Amniotic stem cell (primary cell): ENCODE results near the gene DCLK2.
"Not testable (repeated sequence)": the region's sequence is repeated elsewhere in the genome, so short reads cannot be mapped to it uniquely, and the experiment has no call there.

Experiments used
- DNase-seq: peaks from one replicate; lab custom pipeline; 2025; lab: John Stamatoyannopoulos, UW

The DCLK2 gene

GRCh38 chr4:150152766-150153165 lies 74.5 kb downstream of the DCLK2 start:
- no peak for DNase-seq

- no peak for DNase-seq
These were observed 77.1 kb downstream of the DCLK2 start for GRCh38 chr4:150155391-150155790.

GRCh38 chr4:150156543-150156942 lies 78.3 kb downstream of the DCLK2 start:
- DNase-seq, result no peak

GRCh38 chr4:150158041-150158440 lies 79.8 kb downstream of the DCLK2 start:
- DNase-seq, result no peak

- no peak for DNase-seq
These were observed 82.2 kb downstream of the DCLK2 start for GRCh38 chr4:150160473-150160872.

GRCh38 chr4:150161109-150161508 lies 82.9 kb downstream of the DCLK2 start:
- DNase-seq, result no peak

- DNase-seq, result not testable (repeated sequence)
These were observed 83.8 kb downstream of the DCLK2 start for GRCh38 chr4:150162020-150162419.

GRCh38 chr4:150164055-150164454 lies 85.8 kb downstream of the DCLK2 start:
- DNase-seq, result no peak

- no peak for DNase-seq
These were observed 86.8 kb downstream of the DCLK2 start for GRCh38 chr4:150164956-150165629.

GRCh38 chr4:150167054-150167453 lies 88.8 kb downstream of the DCLK2 start:
- DNase-seq, result no peak

- no peak for DNase-seq
These were observed 95.2 kb downstream of the DCLK2 start for GRCh38 chr4:150173432-150173861.

- DNase-seq, result no peak
These were observed 95.7 kb downstream of the DCLK2 start for GRCh38 chr4:150173982-150174398.

GRCh38 chr4:150176547-150176946 lies 98.3 kb downstream of the DCLK2 start:
- DNase-seq, result no peak

- DNase-seq, result no peak
These were observed 99.9 kb downstream of the DCLK2 start for GRCh38 chr4:150178161-150178560.

GRCh38 chr4:150181536-150181935 lies 103.3 kb downstream of the DCLK2 start:
- no peak for DNase-seq

- no peak for DNase-seq
These were observed 104.5 kb downstream of the DCLK2 start for GRCh38 chr4:150182794-150183193.

- DNase-seq, result not testable (repeated sequence)
These were observed 106.8 kb downstream of the DCLK2 start for GRCh38 chr4:150185033-150185432.

GRCh38 chr4:150192986-150193385 lies 114.7 kb downstream of the DCLK2 start:
- no peak for DNase-seq

GRCh38 chr4:150197256-150197655 lies 119.0 kb downstream of the DCLK2 start:
- not testable (repeated sequence) for DNase-seq

- DNase-seq, result no peak
These were observed 120.8 kb downstream of the DCLK2 start for GRCh38 chr4:150199056-150199455.

- DNase-seq, result no peak
These were observed 126.8 kb downstream of the DCLK2 start for GRCh38 chr4:150205016-150205415.

GRCh38 chr4:150206265-150206664 lies 128.0 kb downstream of the DCLK2 start:
- no peak for DNase-seq

GRCh38 chr4:150206954-150207353 lies 128.7 kb downstream of the DCLK2 start:
- no peak for DNase-seq

GRCh38 chr4:150207871-150208270 lies 129.6 kb downstream of the DCLK2 start:
- no peak for DNase-seq
